SU-DHL-6 (cell line): ENCODE measurements around the gene SURF2.
"Not testable (repeated sequence)": the region's sequence is repeated elsewhere in the genome, so short reads cannot be mapped to it uniquely, and the experiment has no call there.

Source experiments
- H2AFZ ChIP-seq: fragments of 200-600 bp; sonication (generic); 2 replicates; pipeline ENCODE4 v1.6.1; 2014; ENCODE audit warnings: low read depth, mild to moderate bottlenecking, moderate library complexity, mixed read lengths, antibody characterized with exemption, low read length; ENCODE audit not compliant: severe bottlenecking
- H3F3A ChIP-seq: fragments of 200-600 bp; shearing (Covaris generic); 2 replicates; pipeline ENCODE4 v1.6.0; 2016; ENCODE audit warnings: antibody characterized with exemption, mild to moderate bottlenecking; ENCODE audit not compliant: insufficient read depth
- H3K27ac ChIP-seq: fragments of 200-600 bp; sonication (generic); 2 replicates; pipeline ENCODE4 v1.5.1; 2016; ENCODE audit warnings: low read depth, mild to moderate bottlenecking, low read length, moderate library complexity, mixed read lengths
- H3K27me3 ChIP-seq: fragments of 200-600 bp; sonication (generic), shearing (Covaris generic); 2 replicates; pipeline ENCODE4 v1.6.0; 2014; ENCODE audit warnings: mild to moderate bottlenecking, low read length
- H3K36me3 ChIP-seq: fragments of 200-600 bp; sonication (generic); 2 replicates; pipeline ENCODE4 v1.6.1; 2014; ENCODE audit warnings: mild to moderate bottlenecking, low read length, mixed read lengths
- H3K4me2 ChIP-seq: fragments of 300-600, 200-600 bp; shearing (Covaris generic), sonication (generic); 2 replicates; pipeline ENCODE4 v1.6.0; 2014; ENCODE audit warnings: low read length, low read depth, mild to moderate bottlenecking; ENCODE audit not compliant: poor library complexity, severe bottlenecking
- H3K4me3 ChIP-seq: fragments of 200-600 bp; sonication (generic); 2 replicates; pipeline ENCODE4 v1.5.1; 2014; ENCODE audit warnings: antibody characterized with exemption, low read length, mild to moderate bottlenecking, mixed read lengths; ENCODE audit not compliant: insufficient read depth, poor library complexity, severe bottlenecking
- H3K79me2 ChIP-seq: fragments of 200-600 bp; sonication (generic); 2 replicates; pipeline ENCODE4 v1.6.1; 2014; ENCODE audit warnings: mild to moderate bottlenecking, low read length, moderate library complexity; ENCODE audit not compliant: insufficient read depth
- H3K9ac ChIP-seq: fragments of 200-600 bp; sonication (generic); 2 replicates; pipeline ENCODE4 v1.7.0; 2014; ENCODE audit warnings: mild to moderate bottlenecking, low read length
- H3K9me2 ChIP-seq: fragments of 200-600 bp; sonication (generic); replicated peaks from 2 replicates; pipeline ENCODE4 v1.6.1; 2014; ENCODE audit warnings: low read length; ENCODE audit not compliant: insufficient read depth
- H3K9me3 ChIP-seq: fragments of 200-600 bp; sonication (generic); 2 replicates; pipeline ENCODE4 v1.6.1; 2014; ENCODE audit warnings: low read length, mixed read lengths; ENCODE audit not compliant: insufficient read depth
- H4K20me1 ChIP-seq: fragments of 200-600 bp; sonication (generic); 2 replicates; pipeline ENCODE4 v1.6.1; 2014; ENCODE audit warnings: low read depth, mild to moderate bottlenecking, antibody characterized with exemption, low read length, moderate library complexity, mixed read lengths
- EZH2phosphoT487 ChIP-seq: fragments of 200-600 bp; sonication (generic), shearing (Covaris generic); conservative IDR thresholded peaks from 2 replicates; pipeline ENCODE4 v1.6.1; 2018; ENCODE audit warnings: mild to moderate bottlenecking, antibody characterized with exemption, low read length, moderate library complexity, mixed read lengths
- TF ChIP-seq, protein P1 (sequence below): fragments of 200-600 bp; sonication (generic); IDR thresholded peaks from one replicate; pipeline ENCODE4 v1.5.1; 2017; ENCODE audit warnings: antibody characterized with exemption, mild to moderate bottlenecking, low read length, moderate library complexity; ENCODE audit not compliant: insufficient read depth, poor library complexity, severe bottlenecking

The SURF2 gene

GRCh38 chr9:133315997-133316396 lies 40.4 kb upstream of the SURF2 start:
- Histone ChIP-seq H3K27me3 (no peaks in the 10 kb centered on the region), H3K79me2 (no peaks in the 10 kb centered on the region), H3K36me3 (no peaks in the 10 kb centered on the region), H3K4me3 (no peak overlapping the region), H3K9me3 (no peaks in the 10 kb centered on the region), H4K20me1 (no peaks in the 10 kb centered on the region), H3K9me2 (no peaks in the 10 kb centered on the region), H3K9ac (no peak overlapping the region), H3K27ac (no peak overlapping the region), H3K4me2 (no peak overlapping the region), H2AFZ (no peak overlapping the region), H3F3A (no peaks in the 10 kb centered on the region)
- TF ChIP-seq, protein P1, sequence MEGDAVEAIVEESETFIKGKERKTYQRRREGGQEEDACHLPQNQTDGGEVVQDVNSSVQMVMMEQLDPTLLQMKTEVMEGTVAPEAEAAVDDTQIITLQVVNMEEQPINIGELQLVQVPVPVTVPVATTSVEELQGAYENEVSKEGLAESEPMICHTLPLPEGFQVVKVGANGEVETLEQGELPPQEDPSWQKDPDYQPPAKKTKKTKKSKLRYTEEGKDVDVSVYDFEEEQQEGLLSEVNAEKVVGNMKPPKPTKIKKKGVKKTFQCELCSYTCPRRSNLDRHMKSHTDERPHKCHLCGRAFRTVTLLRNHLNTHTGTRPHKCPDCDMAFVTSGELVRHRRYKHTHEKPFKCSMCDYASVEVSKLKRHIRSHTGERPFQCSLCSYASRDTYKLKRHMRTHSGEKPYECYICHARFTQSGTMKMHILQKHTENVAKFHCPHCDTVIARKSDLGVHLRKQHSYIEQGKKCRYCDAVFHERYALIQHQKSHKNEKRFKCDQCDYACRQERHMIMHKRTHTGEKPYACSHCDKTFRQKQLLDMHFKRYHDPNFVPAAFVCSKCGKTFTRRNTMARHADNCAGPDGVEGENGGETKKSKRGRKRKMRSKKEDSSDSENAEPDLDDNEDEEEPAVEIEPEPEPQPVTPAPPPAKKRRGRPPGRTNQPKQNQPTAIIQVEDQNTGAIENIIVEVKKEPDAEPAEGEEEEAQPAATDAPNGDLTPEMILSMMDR, result no peak
- TF ChIP-seq EZH2phosphoT487, result no peak

GRCh38 chr9:133317551-133317950 lies 38.8 kb upstream of the SURF2 start:
- H2AFZ ChIP-seq, H3K9me3 ChIP-seq, H3K79me2 ChIP-seq, H3K4me3 ChIP-seq, H3K4me2 ChIP-seq, H3K27me3 ChIP-seq, H3K9me2 ChIP-seq, H4K20me1 ChIP-seq, H3K9ac ChIP-seq, H3K36me3 ChIP-seq, H3K27ac ChIP-seq, H3F3A ChIP-seq: not testable (repeated sequence)

DNA sequence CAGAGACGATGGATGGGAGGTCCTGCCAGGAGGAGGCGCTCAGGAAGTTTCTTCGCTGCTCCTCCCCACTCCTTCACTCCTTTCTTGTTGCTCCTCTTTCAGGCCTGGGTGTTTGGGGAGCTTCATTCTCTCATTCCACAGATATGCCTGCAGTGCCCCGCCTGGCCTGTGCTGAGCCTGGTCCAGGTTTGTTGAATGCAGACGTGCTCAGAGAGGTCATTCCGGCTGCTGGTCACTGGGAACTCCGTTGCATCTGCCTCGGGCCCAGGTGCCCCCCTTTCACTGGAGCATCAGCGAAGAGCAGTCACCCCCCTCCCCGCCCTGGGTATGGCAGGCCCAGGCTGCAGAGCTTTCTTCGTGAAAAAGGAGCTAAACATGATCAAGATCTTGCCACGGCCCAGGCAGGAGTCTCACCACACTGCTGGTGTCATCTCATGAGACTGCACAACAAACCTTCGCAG lies 35.9 kb upstream of the SURF2 start:
- H3K27ac ChIP-seq, result no peak overlapping the region
- H3K9me2 ChIP-seq, result no peaks in the 10 kb centered on the region
- H3K9me3 ChIP-seq, result no peaks in the 10 kb centered on the region
- H3K9ac ChIP-seq, result no peak overlapping the region
- H3K4me2 ChIP-seq, result no peak overlapping the region
- no peaks in the 10 kb centered on the region for H3K27me3 ChIP-seq
- no peak overlapping the region for H2AFZ ChIP-seq
- no peaks in the 10 kb centered on the region for H3F3A ChIP-seq
- H3K79me2 ChIP-seq, result no peaks in the 10 kb centered on the region
- no peaks in the 10 kb centered on the region for H3K36me3 ChIP-seq
- no peak overlapping the region for H3K4me3 ChIP-seq
- TF ChIP-seq, protein P1, result no peak
- TF ChIP-seq EZH2phosphoT487, result no peak
- no peaks in the 10 kb centered on the region for H4K20me1 ChIP-seq

- no peak for TF ChIP-seq EZH2phosphoT487
- TF ChIP-seq, protein P1, result no peak
- Histone ChIP-seq H3K9me3 (no peaks in the 10 kb centered on the region), H3K27me3 (no peaks in the 10 kb centered on the region), H3K27ac (no peak overlapping the region), H4K20me1 (no peaks in the 10 kb centered on the region), H3K9me2 (no peaks in the 10 kb centered on the region), H2AFZ (no peak overlapping the region), H3F3A (no peaks in the 10 kb centered on the region), H3K9ac (no peak overlapping the region), H3K36me3 (no peaks in the 10 kb centered on the region), H3K79me2 (no peaks in the 10 kb centered on the region), H3K4me3 (no peak overlapping the region), H3K4me2 (no peak overlapping the region)
Measured at GRCh38 chr9:133321411-133321935, 34.9 kb upstream of the SURF2 start.
